Stimulated activated CD4-positive, alpha-beta T cell treated with anti-CD3 and anti-CD28 coated beads, Interleukin-1b, Interleukin-23, amount 100 ng/mL, for 1 hour (primary cell): Measurements from ENCODE around the gene TBC1D21.
"Not testable (repeated sequence)": the region's sequence is repeated elsewhere in the genome, so short reads cannot be mapped to it uniquely, and the experiment has no call there.

ENCODE experiments used
- DNase-seq, 2 donors: peaks; one replicate each; pipeline ENCODE4 v3.0.0-alpha.2; 2020; ENCODE audit warnings: low read depth in 2 of 2

The TBC1D21 gene

GRCh38 chr15:73930371-73930770 is 57.0 kb downstream of the TBC1D21 start:
- DNase-seq, result no peak

GRCh38 chr15:73930790-73931281 is 57.5 kb downstream of the TBC1D21 start:
- no peak for DNase-seq

- no peak for DNase-seq
These were observed 58.1 kb downstream of the TBC1D21 start for GRCh38 chr15:73931441-73931840.

- no peak for DNase-seq
These were observed 59.2 kb downstream of the TBC1D21 start for GRCh38 chr15:73932381-73933191.

GRCh38 chr15:73934281-73934680 is 60.9 kb downstream of the TBC1D21 start:
- no peak for DNase-seq

- no peak for DNase-seq
These were observed 62.2 kb downstream of the TBC1D21 start for GRCh38 chr15:73935547-73935946.

- DNase-seq, result no peak
These were observed 62.8 kb downstream of the TBC1D21 start for GRCh38 chr15:73936181-73936580.

- DNase-seq, result no peak
These were observed 63.4 kb downstream of the TBC1D21 start for GRCh38 chr15:73936588-73937290.

GRCh38 chr15:73937296-73937695 is 63.9 kb downstream of the TBC1D21 start:
- DNase-seq, result no peak

- no peak for DNase-seq
These were observed 64.4 kb downstream of the TBC1D21 start for GRCh38 chr15:73937726-73938125.

GRCh38 chr15:73938516-73938915 is 65.2 kb downstream of the TBC1D21 start:
- DNase-seq, result not testable (repeated sequence)
